Measurements from ENCODE around the gene LRRC61.

The LRRC61 gene

GRCh38 chr7:150382844-150383225, 59.7 kb downstream of the LRRC61 start:
- ChIA-PET POLR2A (no interaction called here), CTCF (no interaction called here)
- peaks cover 2% of the 10 kb centered on the region; the same call in 1 of the 2 replicates for H3K4me1 ChIP-seq (ENCODE audit: control insufficient read depth, insufficient read depth, low read length)
- no peaks in the 10 kb centered on the region for H3K9me3 ChIP-seq (ENCODE audit: control insufficient read depth, insufficient read depth, low read depth, low read length)
- H3K36me3 ChIP-seq (ENCODE audit: control insufficient read depth in 2 of 2, insufficient read depth in 1 of 2, low read length in 2 of 2): peaks cover 0 to 4% of the 10 kb centered on the region in 2 experiments; a peak in 1 of 3 replicates
- H3K27ac ChIP-seq (ENCODE audit: extremely low read depth, low read depth, low read length): no peak overlapping the region
- TF ChIP-seq ZNF16 (tag by site-specific recombination; IDR thresholded peaks at IDR 0.05; ENCODE audit: low read depth): no peak
- TF ChIP-seq, protein P1, sequence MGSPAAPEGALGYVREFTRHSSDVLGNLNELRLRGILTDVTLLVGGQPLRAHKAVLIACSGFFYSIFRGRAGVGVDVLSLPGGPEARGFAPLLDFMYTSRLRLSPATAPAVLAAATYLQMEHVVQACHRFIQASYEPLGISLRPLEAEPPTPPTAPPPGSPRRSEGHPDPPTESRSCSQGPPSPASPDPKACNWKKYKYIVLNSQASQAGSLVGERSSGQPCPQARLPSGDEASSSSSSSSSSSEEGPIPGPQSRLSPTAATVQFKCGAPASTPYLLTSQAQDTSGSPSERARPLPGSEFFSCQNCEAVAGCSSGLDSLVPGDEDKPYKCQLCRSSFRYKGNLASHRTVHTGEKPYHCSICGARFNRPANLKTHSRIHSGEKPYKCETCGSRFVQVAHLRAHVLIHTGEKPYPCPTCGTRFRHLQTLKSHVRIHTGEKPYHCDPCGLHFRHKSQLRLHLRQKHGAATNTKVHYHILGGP (tag by site-specific recombination; IDR thresholded peaks at IDR 0.05): no peak
- no peak for TF ChIP-seq ZNF350 (tag by site-specific recombination; IDR thresholded peaks at IDR 0.05)
- TF ChIP-seq KLF7 (tag by site-specific recombination; IDR thresholded peaks at IDR 0.05; ENCODE audit: borderline replicate concordance): no peak
- TF ChIP-seq ZNF148 (tag by site-specific recombination; IDR thresholded peaks at IDR 0.05; ENCODE audit: borderline replicate concordance): no peak
- no peak for TF ChIP-seq ZNF473 (tag by site-specific recombination; IDR thresholded peaks at IDR 0.05)
- no peak for TF ChIP-seq ZNF561 (tag by site-specific recombination; IDR thresholded peaks at IDR 0.05; ENCODE audit: borderline replicate concordance)
- no peak for TF ChIP-seq ZNF146 (tag by site-specific recombination; IDR thresholded peaks at IDR 0.05)
- TF ChIP-seq, protein P2, sequence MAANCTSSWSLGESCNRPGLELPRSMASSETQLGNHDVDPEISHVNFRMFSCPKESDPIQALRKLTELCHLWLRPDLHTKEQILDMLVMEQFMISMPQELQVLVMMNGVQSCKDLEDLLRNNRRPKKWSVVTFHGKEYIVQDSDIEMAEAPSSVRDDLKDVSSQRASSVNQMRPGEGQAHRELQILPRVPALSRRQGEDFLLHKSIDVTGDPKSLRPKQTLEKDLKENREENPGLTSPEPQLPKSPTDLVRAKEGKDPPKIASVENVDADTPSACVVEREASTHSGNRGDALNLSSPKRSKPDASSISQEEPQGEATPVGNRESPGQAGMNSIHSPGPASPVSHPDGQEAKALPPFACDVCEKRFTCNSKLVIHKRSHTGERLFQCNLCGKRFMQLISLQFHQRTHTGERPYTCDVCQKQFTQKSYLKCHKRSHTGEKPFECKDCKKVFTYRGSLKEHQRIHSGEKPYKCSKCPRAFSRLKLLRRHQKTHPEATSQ (tag by site-specific recombination; IDR thresholded peaks at IDR 0.05): no peak
- TF ChIP-seq ZNF362 (tag by site-specific recombination; IDR thresholded peaks at IDR 0.05): no peak
- TF ChIP-seq ELK4 (IDR thresholded peaks at IDR 0.05; ENCODE audit: borderline replicate concordance, low read depth, low read length): no peak
- no peak for TF ChIP-seq EGR2 (tag by site-specific recombination; IDR thresholded peaks at IDR 0.05; ENCODE audit: low read depth)
- no peak overlapping the region for H3K4me3 ChIP-seq (ENCODE audit: low read depth, low read length)

GRCh38 chr7:150383710-150384397, 60.7 kb downstream of the LRRC61 start:
- Histone ChIP-seq H3K27ac (ENCODE audit: extremely low read depth, low read depth, low read length) (no peak overlapping the region), H3K9me3 (ENCODE audit: control insufficient read depth, insufficient read depth, low read depth, low read length) (no peaks in the 10 kb centered on the region), H3K36me3 (ENCODE audit: control insufficient read depth in 2 of 2, insufficient read depth in 1 of 2, low read length in 2 of 2) (peaks cover 0 to 10% of the 10 kb centered on the region in 2 experiments; a peak in 1 of 3 replicates), H3K4me3 (ENCODE audit: low read depth, low read length) (no peak overlapping the region), H3K4me1 (ENCODE audit: control insufficient read depth, insufficient read depth, low read length) (no peaks in the 10 kb centered on the region)
- ChIA-PET CTCF (interaction anchor here (0.6 kb wide), 1 partner anchor 38 kb away, joined by 3 read pairs; no protein-coding TSS in a partner anchor), POLR2A (no interaction called here)
- TF ChIP-seq ZNF266 (tag by site-specific recombination; IDR thresholded peaks at IDR 0.05; ENCODE audit: low read depth): no peak
- 0 out of 2 replicates have a peak, but pooled peaks have one; percentile 17 for TF ChIP-seq SCRT2 (tag by site-specific recombination; IDR thresholded peaks at IDR 0.05)
- no peak for TF ChIP-seq ZNF16 (tag by site-specific recombination; IDR thresholded peaks at IDR 0.05; ENCODE audit: low read depth)
- TF ChIP-seq ZIC2 (tag by site-specific recombination; IDR thresholded peaks at IDR 0.05): peak; percentile 32; the same call in 1 of the 2 replicates
- TF ChIP-seq ZNF660 (tag by site-specific recombination; IDR thresholded peaks at IDR 0.05): no peak
- no peak for TF ChIP-seq WT1 (tag by site-specific recombination; IDR thresholded peaks at IDR 0.05)
- no peak for TF ChIP-seq ZNF645 (tag by site-specific recombination; IDR thresholded peaks at IDR 0.05)
- TF ChIP-seq ZNF623 (tag by site-specific recombination; IDR thresholded peaks at IDR 0.05): no peak
- TF ChIP-seq ZSCAN30 (tag by site-specific recombination; IDR thresholded peaks at IDR 0.05): no peak
- TF ChIP-seq, protein P3, sequence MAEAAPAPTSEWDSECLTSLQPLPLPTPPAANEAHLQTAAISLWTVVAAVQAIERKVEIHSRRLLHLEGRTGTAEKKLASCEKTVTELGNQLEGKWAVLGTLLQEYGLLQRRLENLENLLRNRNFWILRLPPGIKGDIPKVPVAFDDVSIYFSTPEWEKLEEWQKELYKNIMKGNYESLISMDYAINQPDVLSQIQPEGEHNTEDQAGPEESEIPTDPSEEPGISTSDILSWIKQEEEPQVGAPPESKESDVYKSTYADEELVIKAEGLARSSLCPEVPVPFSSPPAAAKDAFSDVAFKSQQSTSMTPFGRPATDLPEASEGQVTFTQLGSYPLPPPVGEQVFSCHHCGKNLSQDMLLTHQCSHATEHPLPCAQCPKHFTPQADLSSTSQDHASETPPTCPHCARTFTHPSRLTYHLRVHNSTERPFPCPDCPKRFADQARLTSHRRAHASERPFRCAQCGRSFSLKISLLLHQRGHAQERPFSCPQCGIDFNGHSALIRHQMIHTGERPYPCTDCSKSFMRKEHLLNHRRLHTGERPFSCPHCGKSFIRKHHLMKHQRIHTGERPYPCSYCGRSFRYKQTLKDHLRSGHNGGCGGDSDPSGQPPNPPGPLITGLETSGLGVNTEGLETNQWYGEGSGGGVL (tag by site-specific recombination; IDR thresholded peaks at IDR 0.05): no peak
- 0 out of 2 replicates have a peak, but pooled peaks have one; percentile 15 for TF ChIP-seq EGR2 (tag by site-specific recombination; IDR thresholded peaks at IDR 0.05; ENCODE audit: low read depth)
